GM21737 (cell line): ENCODE measurements around the gene SACM1L.
"Not testable (repeated sequence)": the region's sequence is repeated elsewhere in the genome, so short reads cannot be mapped to it uniquely, and the experiment has no call there.

Source experiments
- ATAC-seq: cut with Tn5 transposase; IDR thresholded peaks from one replicate; pipeline ENCODE4 v1.9.1; 2021; ENCODE audit warnings: mild to moderate bottlenecking, moderate library complexity; ENCODE audit not compliant: unreplicated experiment

Gene SACM1L

DNA sequence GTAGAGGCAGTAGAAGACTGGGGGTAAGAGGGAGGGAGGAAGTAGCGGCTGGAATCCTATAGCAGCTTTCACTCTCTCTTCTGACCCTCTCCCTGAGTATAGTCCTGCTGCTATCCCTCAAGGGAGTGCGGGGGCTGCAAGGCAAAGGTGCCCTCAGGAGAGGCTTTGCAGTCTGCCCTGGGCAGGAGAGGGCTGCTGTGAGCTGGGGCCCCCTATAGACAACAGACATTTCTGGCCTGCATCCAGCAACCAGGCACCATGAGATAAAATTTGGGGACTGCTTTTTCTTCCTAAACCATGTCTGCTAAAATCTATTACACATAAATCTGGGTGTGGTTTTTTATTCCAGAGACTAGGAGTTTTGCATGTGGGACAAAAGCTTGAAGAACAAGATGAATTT is 48.0 kb downstream of the SACM1L start:
- ATAC-seq, result no peak

DNA sequence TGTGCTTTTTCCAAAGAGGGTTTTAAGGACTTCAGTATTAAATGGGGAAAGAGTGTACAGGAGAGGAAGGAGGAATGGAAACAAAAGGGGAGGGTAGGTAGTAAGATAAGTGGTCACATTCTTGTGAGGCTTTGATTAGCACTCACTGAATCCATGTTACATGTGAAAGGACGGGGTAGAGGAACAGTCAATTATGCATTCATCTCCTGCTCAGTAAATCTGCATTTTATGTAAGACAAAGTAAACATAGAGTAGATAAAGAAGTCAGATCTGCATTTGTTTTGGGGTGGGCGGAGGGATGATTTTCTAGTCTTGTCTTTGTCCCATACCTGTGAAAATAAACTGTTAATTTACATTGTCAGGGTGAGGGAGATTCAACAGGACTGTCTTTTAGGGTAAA is 50.8 kb downstream of the SACM1L start:
- ATAC-seq, result no peak

DNA sequence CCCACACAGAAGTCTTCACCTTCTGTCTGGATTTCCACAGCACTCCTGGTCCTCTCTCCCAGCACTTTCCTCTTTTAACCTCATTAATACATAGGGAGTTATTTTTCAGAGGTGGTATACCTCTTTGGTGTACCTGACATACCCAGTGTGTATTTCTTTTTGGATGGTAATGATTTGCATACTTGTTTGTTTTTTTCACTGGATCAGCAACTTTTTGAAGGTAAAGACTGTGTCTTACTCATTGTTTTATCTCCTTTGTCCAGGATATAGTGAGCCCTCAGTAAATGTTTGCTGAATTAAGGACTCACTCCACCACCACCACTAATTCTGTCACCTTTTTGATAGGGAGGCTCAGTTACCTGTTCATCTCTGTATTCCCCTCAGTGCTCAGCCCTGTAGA is 52.1 kb downstream of the SACM1L start:
- no peak for ATAC-seq

DNA sequence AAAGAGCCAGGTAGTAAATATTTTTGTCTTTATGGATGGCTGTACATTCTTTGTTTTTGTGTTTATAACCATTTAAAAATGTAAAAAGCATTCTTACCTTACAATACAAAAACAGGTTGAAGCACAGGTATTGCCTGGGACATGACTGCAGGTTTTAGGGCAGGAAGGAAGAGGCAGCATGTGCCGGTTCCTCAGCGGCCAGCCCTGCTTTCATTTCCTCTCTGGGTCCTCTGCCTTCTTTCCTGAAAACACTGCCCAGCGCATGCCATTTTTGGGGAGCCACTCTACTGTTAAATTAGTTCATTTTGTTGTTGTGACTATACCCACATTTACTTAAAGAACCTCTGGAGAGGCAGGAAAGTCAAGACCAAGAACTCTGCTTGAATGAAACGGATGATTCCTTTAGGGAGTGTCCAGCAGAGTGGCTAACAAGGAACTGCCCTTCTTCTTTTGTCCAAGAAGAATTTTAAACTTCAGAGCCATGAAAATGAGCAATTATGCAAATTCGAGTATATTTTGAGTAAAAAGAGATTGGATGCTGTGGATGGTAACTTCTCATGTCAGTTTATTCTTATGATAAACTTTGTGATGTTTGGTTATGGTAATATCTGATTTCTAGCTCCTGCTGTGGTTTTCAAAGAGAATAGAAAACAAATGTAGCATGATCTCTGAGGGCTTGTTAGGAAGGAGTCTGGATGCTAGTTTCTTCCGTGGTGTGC is 52.7 kb downstream of the SACM1L start:
- ATAC-seq, result no peak

DNA sequence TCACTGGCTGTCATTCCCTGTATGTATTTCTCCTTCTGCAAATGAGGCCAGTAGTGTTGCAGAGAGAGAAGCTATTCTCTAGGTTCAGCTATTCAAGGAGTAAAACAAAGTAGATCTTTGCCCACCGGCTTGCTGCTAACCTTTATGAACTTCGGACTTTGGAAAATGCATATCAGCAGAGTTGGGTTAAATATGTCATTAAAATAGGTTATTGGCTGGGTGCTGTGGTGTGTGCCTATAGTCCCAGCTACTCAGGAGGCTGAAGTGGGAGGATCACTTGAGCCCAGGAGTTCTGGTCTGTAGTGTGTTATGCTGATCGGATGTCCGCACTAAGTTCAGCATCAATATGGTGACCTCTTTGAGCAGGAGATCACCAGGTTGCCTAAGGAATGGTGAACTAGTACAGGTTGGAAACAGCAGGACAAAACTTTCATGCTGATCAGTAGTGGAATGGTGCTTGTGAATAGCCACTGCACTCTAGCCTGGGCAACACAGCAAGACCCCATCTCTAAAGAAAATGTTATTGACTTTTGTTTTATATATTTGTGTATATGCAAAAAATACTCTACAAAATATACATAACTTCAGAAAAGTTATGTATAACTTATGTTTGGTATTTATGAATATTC is 53.4 kb downstream of the SACM1L start:
- ATAC-seq, result no peak

DNA sequence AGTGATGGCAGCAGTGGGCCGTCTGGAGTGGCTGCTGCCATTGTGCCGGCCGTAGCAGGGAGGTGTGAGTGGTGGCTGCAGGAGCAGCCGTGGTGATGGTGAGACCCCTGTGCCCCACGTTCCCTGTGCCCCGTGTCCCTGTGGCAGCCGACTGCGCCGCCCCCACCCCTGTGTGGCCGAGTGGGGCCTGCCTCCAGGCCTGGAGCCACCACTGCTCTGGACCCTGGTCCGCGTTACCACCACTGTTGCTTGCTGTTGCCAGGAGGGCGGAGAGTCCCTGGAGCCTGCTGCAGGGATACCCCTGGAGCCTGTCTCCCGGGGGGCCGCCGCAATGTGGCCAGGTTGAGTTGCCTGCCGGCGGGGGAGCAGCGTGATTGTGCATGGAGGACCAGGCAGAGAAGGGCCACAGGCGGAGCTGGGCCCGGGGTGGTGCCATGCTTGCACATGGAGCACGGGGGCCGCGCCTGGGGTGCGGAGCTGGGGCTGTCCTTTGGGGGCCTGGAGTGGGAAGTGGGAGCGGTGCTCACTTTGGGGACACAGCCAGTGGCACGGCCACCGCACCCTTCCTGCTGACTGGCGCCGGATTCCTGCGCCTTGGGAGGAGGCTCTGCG is 57.1 kb downstream of the SACM1L start:
- ATAC-seq, result no peak

DNA sequence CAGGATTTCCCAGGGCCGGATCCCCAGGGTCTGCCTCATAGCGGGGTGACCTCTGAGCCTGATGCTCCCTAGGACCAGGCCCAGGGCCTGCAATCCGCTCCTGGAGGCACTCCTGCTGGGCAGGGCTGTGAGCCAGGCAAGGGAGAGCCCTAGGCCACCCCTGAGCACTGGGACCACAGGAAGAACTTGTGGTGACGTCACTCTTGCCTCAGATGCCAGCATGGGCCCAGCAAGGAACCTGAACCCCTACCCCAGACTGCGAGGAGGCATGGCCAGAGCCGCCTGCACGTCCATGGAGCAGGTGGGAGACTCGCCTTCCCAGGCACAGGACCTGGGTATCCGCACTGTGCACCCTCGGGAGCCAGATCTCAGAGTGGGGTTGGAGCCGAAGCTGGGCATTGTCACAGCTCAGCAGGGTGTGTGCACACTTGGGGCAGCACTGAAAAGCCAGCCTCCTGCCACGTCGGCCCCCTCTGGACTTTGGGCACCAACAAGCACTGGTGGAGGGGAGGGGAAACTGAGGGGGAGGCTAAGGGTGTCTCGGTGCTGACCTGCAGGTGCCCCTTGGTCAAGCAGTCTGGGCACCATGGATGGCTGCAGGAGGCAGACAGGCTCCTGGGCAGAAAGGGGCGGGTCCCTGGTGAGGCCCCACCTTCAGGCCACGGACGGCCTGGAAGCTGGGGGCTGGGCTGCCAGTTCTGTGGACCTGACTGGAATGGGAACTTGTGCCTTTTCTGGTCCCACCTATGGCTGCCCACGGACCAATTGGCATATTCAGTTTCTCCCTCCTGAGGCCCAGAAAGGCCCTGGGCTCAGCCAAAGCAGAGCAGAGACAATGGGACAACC is 57.8 kb downstream of the SACM1L start:
- ATAC-seq, result no peak

DNA sequence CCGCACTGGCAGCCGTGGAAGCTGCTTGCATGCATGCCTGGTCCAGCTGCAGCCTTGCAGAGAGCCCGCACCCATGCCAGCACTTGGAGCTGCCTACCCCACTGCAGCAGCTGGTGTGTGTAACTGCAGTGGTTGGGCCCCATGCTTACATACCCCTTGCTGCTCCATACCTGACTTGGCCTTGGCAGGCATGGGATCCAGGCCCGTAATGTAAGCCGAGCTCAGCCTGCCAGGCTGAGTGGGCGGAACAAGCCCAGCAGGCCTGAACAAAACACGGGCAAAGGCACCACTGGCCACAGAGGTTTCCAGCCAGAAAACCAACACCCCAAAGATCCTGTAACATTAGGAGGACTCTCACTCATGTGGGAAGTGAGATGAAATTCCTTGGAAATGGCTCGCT is 58.9 kb downstream of the SACM1L start:
- no peak for ATAC-seq

DNA sequence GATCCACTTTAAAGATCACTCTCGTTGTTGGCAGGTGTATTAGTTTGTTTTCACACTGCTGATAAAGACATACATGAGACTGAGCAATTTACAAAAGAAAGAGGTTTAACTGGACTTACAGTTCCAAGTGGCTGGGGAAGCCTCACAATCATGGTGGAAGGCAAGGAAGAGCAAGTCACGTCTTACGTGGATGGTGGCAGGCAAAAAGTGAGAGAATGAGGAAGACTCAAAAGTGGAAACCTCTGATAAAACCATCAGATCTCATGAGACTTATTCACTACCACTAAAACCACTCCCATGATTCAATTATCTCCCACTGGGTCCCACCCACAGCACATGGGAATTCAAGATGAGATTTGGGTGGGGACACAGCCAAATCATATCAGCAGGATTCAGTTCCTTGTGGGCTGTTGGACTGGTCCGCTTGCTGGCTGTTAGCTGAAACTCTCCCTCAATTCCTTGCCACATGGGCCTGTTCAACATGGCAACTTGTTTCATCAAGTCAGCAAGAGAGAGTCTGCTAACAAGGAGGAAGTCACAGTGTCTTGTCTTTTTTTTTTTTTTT is 59.9 kb downstream of the SACM1L start:
- not testable (repeated sequence) for ATAC-seq

DNA sequence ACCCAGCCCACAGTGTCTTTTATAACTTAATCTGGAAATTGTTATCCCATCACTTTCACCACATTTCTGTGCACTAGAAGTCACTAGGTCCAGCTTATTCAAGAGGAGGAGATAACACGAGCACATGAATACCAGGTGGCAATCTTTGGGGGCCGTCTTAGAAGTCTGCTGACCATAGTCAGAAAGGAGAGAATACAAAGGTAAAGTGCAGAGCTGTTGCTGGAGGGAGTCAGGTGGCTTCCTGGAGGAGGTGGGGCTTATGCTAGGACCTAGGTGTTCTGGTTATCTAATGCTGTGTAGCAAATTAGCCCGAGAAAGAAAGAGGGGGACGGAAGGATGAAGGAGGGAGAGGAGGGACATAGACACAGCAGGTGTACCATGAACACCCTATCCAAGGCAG is 60.7 kb downstream of the SACM1L start:
- ATAC-seq, result no peak

DNA sequence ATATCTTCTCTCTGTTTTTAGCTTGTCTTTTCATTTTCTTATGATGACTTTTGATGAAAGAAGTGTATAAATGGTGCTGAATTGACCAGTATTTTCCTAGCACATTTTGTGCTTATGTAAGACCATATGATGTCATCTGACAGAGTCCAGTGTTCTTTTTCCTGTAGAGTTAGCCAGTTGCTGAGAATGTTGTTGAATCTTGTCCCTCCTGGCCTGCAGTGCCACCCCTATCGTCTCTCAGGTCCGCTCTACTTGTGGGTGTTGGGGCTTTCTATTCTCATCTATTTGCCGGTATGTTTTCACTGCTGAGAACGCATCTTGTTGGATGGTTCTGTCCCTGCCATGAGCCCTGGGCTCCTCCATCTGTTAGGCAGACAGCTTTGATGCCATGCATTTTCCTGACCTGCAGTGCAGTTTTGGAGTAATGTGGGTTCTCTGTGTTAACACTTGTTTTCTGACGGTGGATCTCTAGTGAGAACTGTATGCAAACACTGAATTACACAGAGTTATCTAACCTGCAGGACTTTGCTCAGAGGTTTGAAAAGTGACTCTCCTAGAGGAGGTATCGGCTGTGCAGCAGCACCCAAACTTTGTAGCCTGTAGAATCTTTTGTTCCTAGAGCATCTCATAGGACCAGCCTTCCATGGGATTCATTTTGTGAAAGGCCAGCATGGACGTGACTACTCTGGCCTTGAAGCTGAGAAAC is 62.5 kb downstream of the SACM1L start:
- ATAC-seq, result no peak

DNA sequence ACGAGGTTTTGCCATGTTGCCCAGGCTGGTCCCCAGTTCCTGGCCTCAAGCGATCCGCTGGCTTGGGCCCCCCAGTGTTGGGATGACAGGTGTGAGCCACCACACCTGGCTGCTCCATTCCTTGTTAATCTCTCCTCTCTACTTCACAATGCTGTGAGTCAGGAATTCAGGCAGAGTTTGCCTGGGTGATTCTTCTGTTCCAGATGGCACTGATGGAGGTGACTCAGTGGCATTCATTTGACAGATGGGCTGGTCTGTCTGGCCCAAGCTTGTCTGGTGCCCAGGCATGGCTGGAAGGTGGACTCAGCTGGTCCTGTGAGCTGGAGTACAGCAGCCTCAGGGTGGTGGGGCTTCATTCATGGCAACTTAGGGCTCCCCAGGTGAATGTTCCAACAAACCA is 63.9 kb downstream of the SACM1L start:
- ATAC-seq, result no peak

DNA sequence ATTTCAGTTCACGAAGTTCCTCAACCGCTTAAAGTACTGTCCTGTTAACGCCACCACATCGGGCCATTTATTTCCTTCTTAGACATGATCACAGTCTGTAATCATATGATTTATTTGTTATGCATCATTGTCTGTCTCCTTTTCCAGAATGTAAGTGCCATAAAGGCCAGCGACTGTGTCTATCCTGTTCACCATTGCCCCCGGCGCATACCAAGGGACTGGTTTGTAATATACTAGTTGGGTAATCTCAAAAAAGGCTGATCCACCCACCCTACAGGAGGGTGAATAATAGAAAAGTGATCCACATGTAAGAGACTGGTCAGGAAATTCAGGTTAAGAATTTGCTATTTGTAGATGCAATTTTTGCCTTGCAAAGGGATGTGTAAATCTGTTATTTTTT is 65.3 kb downstream of the SACM1L start:
- no peak for ATAC-seq

DNA sequence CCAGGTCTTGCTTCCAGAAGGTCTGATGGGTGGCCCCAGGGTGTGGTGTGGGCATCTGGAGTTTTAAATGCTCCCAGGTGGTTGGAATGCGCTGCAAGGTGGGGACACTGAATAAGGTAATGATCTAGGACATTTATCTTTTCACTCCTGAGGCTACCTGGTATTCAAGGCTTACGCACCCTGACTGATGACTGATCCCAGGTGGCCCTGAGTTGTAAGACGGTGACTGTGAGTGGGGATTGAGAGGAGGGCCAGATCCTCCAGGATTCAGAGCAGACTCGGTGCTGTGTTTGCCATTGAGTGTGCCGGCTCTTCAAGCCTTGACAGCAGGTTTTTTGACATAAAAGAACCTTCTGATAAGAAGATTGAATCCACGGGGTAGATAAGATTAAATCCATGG is 66.9 kb downstream of the SACM1L start:
- no peak for ATAC-seq

DNA sequence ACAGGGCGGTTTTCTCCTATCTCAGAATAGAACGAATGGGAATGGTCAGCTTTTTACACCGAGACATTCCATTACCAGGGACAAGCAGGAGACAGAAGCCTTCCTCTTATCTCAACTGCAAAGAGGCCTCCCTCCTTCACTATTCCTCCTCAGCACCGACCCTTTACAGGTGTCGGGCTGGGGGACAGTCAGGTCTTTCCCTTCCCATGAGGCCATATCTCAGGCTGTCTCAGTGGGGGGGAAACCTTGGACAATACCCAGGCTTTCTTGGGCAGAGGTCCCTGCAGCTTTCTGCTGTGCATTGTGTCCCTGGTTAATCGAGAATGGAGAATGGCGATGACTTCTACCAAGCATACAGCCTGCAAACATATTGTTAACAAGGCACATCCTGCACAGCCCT is 67.9 kb downstream of the SACM1L start:
- ATAC-seq, result not testable (repeated sequence)

DNA sequence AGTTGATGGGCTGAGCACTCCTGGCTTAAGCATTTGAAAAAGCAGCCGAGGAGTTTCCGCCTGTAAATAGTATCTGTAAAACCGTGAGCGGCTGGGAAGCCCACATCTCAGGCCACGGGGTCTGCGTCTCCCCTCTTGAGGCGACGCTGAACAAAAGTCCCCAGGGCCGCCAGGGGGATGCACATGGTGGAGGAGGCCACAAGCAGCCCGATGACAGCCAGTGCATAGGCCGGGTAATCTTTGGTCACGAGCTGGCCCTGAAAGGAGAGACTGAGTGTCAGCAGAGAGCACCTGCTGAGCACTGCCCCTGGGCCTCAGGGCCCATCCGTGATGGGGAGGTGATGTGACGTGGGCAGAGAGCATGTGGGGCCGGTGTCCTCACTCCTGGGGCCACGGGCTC is 69.7 kb downstream of the SACM1L start:
- no peak for ATAC-seq

DNA sequence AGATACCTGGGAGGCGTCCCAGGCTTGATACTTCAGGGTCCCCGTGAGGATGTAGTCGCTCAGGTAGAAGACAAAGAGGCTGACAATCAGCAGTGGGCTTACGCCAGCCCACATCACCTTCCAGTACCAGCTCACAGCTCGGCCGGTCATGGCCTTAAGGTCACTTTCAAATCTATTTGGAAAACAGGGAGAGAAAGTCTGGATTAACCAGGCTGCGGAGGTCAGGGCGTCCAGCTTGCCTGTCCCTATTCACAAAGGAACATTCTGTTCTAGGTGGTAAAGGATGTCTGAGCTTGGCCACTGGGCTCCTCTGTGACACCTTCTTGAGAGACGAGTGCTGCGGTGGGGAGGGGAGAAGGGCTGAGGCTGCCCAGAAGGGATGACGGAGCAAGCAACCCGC is 70.7 kb downstream of the SACM1L start:
- ATAC-seq, result no peak

DNA sequence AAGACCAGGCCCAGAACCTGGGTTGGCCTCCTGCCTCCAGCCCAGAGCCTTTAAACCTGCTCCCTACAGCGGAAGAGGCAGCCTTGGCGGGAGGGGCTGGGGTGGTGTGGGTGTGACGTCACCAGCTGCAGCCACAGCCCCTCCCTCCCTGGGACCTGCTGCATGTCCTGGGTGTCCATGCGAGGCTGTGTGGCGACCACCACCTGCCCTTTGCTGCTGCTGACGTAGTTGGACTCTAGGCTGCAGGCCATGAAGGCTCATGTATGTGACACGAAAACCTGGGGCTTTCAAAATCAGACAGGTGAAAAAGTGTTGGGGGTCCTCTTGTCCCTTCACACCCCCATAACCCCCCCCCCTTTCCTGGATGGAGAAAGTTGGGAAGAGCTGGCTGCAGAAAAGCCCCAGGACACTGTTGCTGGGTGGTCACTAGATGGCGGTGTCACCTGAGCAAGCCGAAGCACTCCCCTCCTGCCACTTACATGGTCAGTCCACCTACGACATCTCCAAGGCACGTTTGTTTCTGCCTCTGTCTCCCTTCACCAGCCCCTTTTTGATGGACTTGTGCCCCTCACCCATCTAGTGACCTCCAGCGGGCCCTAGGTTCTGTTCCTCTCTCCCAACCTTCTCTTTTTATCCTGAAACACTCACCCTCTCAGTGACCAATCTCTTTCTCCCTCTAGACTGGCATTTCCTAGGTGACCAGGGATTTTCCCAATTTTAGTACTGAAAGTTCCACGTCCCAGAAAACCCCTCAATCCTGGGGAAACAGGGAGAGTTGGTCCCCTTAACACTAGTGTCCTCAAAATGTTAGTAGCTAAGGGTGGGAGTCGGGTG is 71.9 kb downstream of the SACM1L start:
- no peak for ATAC-seq

DNA sequence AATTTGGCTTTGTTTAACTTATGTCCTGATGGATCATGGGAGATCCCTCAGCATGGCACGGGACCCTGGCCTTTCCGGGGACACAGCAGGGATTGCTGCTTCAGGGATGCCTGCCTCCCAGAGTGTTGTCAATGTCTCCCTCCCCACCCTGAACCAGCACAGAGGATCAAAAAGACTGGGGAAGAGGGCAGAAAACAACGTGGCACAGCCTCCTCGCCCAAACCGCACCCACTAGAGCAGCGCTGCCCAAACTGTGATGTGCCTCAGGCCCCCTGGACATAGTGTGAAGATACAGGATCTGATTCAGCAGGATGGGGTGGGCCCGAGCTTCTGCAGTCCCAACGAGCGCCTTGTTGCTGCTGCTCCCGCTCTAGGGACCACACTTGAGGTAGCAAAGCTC is 72.6 kb downstream of the SACM1L start:
- no peak for ATAC-seq
